HPDE6-E6E7 (cell line): Measurements from ENCODE around the gene NEDD4L.

ENCODE experiments used
- DNase-seq: peaks from one replicate; pipeline ENCODE4 v3.0.0; 2011; ENCODE audit warnings: missing footprints; ENCODE audit errors: extremely low spot score

Gene NEDD4L

DNA sequence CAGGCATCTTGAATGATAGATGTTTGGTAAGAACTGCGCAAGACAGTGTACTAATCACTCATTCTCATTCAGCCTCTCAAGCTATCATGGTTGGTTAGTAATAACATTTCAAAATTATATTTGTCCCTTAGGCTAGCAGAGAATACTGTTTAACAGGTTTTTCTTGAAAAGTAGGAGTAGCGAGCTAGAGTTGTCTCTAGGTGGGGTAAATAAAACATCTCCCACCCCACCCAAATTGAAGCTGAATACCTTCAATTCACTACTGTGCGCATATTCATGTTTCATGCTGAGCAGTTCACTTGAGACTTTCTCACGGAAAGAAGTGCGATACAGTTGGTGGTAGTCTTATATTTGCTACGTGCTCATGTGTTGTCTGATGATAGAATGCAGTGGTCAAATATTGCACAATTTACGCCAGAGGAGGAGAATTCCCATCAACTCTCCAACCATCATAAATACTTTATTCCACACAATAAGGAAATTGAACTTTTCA, 49.3 kb downstream of the NEDD4L start:
- DNase-seq = no peak

DNA sequence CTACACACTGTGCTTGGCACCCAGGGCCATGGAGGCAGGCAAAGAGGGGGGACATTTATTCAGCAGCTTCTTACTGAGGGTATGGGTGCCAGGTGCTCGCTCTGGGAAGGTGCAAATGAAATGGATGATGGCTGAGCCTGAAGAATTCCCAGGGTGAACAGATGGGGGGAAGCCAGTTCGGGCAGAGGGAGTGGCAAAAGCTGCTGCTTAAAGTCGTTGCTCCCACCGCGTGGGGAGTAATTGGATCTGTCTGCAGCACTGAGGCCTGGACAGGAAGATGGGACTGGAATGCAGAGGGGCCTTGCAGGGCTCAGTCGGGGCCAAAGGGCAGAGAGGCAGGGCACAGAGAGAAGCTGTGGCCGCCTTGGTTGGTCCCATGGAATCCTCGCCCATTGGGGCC, 51.2 kb downstream of the NEDD4L start:
- no peak for DNase-seq

DNA sequence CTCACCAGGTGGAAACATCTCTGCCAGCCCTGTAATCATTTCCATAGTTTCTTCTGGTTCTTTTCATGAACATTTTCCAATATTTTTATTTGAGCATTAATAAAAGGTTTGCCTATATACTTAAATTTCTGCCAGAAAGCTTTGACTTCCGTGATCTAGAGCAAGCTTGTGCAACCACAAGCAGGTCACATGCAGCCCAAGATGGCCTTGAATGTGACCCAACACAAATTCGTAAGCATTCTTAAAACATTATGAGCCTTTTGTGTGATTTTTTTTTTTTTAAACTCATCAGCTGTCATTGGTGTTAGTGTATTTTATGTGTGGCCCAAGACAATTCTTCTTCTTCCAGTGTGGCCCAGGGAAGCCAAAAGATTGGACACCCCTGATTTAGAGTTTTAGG, 51.6 kb downstream of the NEDD4L start:
- DNase-seq = no peak

DNA sequence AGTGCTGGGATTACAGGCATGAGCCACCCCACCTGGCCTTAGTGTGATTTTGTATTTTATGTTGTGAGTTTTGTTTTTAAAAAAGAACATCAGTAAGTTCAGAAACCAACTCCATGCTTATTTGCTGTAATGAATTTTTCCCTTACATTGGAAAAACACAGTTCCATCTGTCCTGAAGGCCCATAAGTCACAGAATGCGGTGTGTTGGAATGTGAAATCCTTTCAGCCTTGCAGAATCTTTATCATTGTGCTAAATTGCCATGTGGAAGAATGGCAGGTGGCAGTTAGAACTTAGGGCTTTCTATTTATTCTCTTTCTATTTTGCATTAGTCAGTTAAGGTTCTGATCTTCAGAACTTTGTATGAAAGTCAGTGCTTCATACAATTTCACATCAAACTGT, 52.6 kb downstream of the NEDD4L start:
- DNase-seq = no peak

DNA sequence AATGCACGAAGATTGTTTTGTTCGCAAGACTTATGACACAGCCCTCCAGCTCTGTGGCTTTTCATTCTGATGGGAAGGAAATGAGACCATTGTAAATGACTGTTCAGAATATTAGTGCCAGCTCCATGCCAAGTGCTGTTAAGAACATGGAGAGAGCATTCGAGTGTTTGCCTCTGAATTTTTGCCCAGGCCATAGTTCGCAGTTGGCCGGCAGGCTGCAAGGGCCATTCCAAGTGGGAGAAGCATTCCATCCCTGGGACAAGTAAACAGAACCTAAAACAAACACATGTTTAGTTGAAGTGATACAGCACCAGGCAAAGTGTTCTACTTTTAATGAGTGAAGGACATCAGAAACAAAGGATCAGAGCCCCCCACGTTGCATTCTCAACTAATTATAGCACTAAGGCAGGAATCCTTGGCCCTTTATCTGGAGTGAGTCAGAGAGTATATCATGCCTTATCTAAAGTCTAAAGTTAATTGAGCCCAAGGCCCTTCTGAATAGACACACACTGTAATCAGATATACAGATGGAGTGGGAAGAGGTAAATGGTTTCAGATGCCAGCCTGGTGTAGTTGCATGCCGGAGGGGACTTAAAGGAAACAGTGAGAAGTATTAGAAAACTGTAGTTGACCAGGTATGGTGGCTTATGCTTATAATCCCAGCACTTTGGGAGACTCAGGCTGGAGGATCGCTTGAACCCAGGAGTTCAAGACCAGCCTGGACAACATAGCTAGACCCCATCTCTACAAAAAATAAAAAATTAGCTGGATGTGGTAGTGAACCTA, 53.3 kb downstream of the NEDD4L start:
- no peak for DNase-seq

DNA sequence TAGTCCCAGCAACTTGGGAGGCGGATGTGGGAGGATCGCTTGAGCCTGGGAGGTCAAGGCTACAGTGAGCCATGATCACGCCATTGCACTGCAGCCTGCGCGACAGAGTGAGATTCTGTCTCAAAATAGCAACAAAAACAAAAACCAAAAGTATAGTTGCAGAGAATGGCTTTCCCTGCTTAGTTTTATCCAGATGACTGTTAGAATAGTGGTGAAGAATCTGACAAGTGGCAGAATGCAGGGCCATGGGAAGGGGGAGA, 53.8 kb downstream of the NEDD4L start:
- no peak for DNase-seq

DNA sequence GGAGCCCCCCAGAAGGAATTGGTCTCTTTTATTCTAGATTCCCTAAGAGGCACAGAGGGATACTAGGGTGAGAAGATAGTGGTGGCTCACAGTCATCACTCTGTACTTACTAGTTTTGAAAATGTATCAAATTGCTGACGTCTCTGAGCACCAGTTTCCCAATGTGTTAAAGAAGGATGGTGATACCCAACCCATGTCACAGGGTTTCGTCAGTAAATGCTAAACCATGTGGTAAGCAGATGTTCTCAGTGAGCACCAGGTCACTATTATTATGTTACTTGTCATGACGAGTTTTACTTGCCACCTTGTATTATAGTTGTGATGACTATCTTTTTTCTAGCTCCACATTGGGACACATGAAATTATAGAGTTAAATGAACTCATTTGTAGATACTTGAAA, 54.7 kb downstream of the NEDD4L start:
- DNase-seq = no peak

DNA sequence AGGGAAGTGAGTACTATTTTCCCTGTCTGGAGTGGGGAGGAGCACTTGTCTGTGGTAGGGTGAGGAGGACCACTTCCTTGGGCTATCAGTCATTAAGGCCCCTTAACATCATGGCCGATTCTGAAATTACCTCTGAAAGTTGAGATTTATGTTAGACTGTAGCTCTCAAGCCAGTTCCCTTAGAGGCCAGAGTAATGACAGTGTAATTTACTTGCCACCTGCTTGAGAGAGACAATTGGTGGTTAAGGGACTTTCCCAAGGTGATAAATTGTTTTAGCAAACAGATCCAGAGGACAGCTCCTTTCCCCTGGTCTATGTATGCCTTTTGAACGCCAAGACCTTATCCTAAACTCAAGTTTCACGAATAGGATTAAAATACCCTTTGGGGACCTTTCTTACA, 56.1 kb downstream of the NEDD4L start:
- no peak for DNase-seq

DNA sequence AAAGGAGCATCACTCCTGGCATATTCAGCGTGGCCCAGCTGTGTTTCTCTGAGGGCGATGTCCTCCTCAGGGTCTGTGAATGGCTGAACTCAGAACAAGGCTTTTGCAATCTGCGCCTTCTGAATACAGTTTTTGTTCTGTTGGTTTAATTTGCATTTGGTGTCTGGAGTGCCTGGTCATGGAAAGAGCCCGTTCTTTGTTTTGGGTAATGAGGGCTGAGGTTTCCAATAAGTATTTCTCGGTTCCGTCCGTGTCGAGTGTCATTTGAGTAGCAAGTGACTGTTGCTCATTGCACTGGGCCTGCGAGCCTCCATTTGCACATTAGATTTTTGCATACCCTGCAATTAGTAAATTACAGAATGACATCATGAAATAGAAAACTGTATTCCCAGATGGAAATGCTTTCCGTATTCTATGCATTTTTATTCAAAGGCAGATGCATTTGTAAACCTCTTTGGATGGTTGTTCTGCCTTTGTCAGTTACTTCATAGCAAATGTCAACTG, 57.3 kb downstream of the NEDD4L start:
- no peak for DNase-seq

DNA sequence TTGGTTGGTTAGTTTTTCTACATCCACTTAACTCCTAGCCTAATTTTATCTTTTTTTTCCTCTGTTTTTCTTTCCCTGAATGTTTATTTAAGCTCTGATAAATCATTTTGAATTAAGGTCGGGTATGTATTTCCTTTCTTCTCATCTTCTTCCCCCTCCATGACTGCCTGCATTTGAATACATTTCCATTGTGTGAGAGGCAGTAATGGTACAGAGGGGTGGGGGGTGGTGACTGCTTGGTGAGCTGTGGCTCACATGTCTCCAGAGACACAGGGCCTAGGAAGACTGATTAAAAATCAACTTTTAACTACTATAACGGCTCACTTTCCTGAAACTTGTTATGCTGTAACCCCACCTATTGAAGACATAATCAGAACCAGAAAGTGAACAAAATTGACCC, 58.0 kb downstream of the NEDD4L start:
- DNase-seq = no peak

DNA sequence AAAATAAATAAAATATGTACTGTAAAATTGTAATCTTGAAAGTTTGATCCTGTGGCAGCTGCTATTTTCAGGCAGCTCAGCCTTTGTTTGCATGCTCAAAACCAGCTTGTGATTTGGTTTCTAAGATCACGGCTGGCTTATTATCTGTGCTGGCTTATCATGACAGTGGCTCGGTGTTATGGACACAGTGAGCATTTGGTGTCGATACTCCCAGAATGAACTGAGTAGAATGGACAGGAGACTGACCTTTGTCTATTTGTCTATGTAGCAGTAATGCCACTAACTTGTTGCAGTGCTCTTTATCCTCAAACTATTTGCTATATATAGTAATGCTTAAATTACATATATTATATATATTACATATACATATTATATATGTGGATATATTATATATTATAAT, 58.8 kb downstream of the NEDD4L start:
- DNase-seq = no peak

DNA sequence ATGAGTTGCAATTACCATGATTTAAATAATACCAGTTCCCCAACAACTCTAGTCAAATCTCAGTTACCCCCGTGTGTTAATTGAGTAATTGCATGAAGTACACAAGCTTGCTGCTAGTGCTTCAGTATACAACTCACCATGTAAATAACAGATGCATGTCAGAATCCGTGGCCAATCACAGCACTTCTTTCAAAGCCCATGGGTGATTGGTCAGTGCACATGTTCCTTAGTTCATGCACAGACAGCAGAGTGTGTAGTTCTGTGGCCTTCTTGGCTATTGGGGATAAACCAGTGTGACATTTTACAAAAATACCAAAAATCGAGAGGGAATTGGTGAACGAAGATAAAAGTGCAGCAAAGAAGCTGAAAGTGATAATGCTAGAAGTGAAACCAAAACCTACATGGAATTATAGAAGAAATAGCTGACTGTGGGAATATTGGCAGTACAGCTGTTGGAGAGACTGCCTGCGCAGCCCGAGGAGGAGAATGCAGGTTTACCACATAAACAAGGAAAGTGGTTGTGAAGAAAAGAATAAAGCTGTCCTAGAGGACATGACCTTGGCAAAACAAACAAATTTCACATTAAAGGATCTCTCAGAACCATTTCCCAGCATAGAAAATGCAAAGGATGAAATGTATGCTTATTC, 59.4 kb downstream of the NEDD4L start:
- no peak for DNase-seq

DNA sequence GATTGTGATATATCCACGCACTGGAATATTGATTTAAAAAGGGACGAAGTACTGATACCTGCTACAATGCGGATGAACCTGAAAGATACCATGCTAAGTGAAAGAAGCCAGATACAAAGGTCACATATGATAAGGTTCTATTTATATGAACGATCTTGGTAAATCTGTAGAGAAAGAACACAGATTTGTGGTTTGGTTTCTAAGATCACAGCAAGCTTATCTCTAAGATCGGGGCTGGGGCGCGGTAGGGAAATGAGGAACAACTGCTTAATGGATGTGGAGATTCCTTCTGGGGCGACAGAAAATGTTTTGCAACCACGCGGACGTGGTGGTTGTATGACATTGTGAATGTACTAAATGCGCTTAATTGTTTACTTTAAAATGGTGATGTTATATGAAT, 60.1 kb downstream of the NEDD4L start:
- DNase-seq = no peak

DNA sequence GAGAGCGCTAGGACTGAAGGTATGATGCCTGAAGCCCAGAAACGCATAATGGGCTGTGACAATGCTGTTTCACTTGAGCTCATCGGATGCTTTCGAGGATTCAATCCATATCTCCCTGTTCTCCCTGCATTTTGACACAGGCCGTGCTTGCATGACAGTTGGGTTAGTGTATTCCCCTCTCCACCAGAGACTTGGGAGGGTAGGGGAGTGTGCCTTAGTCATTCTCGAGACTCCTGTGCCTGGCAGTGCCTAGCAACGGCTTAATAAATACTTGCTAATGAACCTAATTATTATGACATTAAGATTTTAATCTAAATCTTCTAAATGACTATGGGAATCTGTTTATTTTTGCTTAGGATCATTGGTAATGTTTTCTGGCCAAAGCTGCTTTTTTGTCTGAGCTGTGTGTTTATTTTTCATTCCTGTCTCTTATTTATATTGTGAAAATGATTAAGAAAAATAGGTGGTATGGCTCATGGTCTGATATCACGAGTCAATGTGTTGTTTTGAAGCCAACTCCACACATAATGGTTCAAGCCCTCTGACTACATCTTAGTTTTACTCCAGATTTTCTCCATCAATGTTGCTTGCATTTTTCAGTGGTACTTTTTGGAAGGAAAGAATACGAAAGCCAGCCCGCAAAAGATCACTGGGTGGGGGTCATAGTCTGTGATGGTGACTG, 61.3 kb downstream of the NEDD4L start:
- DNase-seq = no peak

DNA sequence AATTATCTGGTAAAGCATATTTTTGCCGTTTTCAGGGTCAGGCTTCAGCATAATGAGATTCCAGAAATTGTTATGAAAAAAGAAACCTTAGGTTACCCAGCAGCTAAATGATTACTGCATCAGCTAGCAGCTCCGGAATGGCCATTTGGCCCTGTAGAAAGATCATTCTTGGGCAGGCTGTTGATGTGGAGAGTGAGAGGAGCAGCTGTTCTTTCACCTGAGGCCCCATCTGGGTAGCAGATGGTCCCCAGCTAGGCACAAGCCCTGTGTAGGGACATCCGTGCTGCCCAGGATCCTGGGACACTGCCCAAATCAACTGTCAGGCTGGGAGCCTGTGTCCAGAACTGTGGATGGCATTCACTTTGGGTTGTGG, 61.8 kb downstream of the NEDD4L start:
- DNase-seq = no peak

DNA sequence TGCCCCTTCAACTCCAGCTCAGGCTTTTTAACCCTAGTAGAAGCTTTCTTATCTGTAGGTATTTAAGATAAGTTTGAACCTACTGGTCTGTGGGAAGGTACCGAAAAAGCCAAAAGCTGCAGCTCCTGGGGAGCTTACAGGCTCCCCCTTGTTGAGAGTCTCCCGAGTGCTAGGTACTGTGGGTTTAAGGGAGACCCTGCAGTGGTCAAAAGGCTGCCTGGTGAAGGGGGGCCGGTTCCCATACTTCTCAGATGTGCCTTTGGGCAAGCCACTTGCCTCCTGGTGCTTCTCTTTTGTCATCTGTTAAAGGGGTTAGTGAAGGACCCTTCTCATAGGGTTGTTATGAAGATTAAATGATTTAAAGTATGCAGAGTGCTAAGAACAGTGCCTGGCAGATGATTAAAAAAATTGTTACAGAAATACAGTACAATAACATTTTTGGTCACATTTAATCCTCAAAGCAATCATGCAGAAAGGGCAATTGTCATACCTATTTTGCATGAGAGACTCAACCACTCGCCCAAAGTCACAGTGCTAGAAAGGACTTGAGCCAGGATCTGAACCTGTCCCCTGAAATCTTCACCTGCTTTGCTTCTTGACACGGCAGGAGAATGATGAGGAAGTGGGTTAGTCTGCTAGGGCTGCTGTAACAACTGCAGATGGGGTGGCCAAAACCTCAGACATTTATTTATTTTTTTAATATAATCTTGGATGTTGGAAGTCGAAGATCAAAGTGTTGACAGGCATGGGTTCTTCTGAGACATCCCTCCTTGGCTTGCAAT, 62.5 kb downstream of the NEDD4L start:
- no peak for DNase-seq

DNA sequence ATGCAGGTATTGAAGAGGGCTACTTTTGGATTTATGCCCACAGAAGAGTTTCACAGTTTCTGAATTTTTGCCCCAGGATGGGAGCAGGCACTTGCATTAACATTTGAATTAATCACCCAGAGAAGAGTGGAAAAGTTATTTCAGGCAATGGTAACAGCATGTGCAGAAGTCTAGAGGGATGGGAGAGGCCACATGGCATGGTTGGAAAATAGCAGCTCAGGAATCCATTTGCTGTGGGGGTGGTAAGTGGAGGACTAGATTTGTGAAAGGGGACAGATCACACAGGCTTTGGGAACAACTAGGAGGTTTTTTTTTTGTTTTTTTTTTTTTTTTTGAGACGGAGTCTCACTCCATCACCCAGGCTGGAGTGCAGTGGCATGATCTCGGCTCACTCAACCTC, 65.2 kb downstream of the NEDD4L start:
- no peak for DNase-seq

DNA sequence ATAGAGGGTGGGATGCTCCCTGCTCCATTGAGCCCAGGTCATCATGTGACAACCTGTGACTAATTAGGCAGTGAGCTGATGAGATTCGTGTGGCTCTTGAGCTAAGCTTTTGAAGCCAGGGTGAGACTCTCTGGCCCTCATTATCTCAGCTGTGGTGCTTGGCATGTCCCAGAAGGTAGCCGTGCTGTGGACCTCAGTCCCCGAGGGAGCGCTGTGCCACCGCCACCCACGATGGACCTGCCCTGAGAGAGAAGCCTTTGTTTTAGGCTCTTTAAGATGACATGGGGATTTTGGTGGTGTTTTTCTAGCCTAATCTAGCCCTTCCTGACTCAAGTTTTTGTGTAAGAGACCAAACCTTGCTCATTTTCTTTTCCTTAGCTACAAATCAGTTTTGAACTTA, 66.4 kb downstream of the NEDD4L start:
- DNase-seq = no peak

DNA sequence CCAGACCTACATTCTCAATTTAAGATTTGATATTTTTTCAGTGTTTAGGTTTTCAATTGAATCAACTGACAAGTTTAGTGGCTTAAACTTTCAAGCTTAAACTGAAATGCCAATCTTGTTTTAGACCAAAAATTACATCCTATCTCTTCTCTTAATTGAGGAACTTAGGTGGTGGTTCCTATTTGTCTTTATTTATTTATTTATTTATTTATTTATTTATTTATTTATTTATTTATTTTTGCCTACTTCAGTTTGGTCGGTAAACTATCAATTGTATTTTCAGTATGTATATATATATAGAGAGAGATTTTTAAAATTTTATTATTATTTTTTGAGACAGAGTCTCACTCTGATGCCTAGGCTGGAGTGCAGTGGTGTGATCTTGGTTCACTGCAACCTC, 68.1 kb downstream of the NEDD4L start:
- no peak for DNase-seq

DNA sequence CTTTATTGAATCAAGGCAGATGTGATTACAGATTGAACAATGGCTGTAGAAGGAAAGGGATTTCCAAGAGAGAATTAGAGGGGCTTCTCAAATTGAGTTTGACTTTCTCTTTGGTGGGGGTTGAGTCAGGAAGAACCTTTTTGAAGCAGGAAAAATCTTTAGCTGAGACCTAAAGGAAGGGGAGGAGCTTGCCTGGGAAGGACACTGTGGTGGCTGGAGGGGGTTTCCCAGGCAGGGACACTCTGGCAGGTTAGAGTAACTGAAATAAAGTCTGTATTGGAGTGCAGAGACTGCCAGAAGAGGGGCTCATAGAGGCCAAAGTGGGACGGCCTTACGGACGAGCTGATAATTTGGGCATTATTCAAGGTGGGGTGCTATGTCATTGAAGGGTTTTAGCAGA, 69.3 kb downstream of the NEDD4L start:
- no peak for DNase-seq

DNA sequence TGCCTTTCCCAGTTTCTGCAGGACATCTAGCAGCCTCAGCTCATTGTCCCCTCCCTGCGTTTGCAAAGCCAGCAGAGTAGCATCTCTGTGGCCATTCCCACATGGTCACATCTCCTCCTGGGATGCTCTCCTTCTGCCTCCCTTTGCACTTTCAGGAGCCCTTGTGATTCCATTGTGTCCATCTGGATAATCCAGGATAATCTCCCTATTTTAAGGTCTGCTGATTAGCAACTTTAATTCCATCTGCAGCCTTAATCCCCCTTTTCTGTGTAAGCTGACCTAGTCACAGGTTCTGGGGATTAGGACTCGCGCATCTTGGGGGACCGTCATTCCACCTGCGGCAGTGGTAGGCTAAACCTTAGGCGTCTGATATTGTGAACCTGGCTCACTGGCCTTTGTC, 70.7 kb downstream of the NEDD4L start:
- no peak for DNase-seq

DNA sequence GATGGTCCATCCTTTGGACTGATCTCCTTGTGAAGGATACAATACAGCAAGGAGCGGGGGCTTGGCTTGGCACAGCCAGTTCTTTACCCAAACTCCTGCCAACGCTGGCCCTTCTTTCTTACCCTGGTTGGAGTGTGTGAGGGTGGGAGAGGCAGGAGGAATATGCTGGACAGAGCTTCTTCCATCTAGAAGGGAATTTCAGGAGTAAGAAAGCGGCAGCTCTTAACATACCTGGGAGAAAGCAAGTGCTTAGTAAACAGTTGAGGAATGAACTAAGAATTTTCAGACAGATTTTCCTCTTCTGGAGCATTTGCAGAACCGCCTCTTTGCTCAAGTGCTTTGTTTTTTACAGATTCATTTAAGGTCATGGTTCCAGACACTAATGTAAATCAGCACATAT, 72.8 kb downstream of the NEDD4L start:
- DNase-seq = no peak
